ENCODE measurements around the gene KDM8.

GRCh38 chr16:27256861-27257260 is 53.5 kb downstream of the KDM8 start:
- TF ChIP-seq CTCF (IDR thresholded peaks at IDR 0.05) (no peak), RAD21 (IDR thresholded peaks at IDR 0.05; ENCODE audit: low read length) (no peak), TAF1 (IDR thresholded peaks at IDR 0.05; ENCODE audit: borderline replicate concordance, low read depth, low read length) (no peak), YY1 (IDR thresholded peaks at IDR 0.05; ENCODE audit: low read depth) (no peak), TCF12 (IDR thresholded peaks at IDR 0.05) (no peak), SMC3 (IDR thresholded peaks at IDR 0.05; ENCODE audit: low read depth, low read length) (no peak), PBX3 (IDR thresholded peaks at IDR 0.05) (no peak), RFX5 (IDR thresholded peaks at IDR 0.05; ENCODE audit: low read length) (no peak), JUND (IDR thresholded peaks at IDR 0.05) (no peak), NRF1 (IDR thresholded peaks at IDR 0.05; ENCODE audit: low read depth, low read length) (no peak), SIN3A (IDR thresholded peaks at IDR 0.05; ENCODE audit: borderline replicate concordance, low read depth, low read length) (no peak), MXI1 (IDR thresholded peaks at IDR 0.05; ENCODE audit: low read depth, low read length) (no peak), MEF2A (IDR thresholded peaks at IDR 0.05; ENCODE audit: borderline replicate concordance, low read depth) (no peak)
